HepG2 (cell line): ENCODE measurements around the gene FGA. TPM values are rescaled to one million over a fixed set of nuclear protein-coding genes. Genes with fewer than 3 reads are reported as not detected.

ENCODE experiments used
- BORCS8-MEF2B ChIP-seq: sonication (generic); formaldehyde crosslinking; IDR thresholded peaks from 2 replicates; pipeline ENCODE4 v1.8.0; 2022; ENCODE audit warnings: mild to moderate bottlenecking, missing genetic modification reagents
- CREB1 ChIP-seq, 2 experiments: fragments of 450-650 bp in 1 of 2; IDR thresholded peaks; 2 replicates each; pipeline ENCODE4 v1.6.1; 2016 to 2017; ENCODE audit warnings: control low read depth in 1 of 2, mild to moderate bottlenecking in 1 of 2, missing compliant biosample characterization in 1 of 2, missing genetic modification characterization in 1 of 2
- HNRNPH1 ChIP-seq: fragments of 200-400 bp; formaldehyde crosslinking; optimal IDR thresholded peaks from 2 replicates; pipeline ENCODE3; 2017; ENCODE audit warnings: mild to moderate bottlenecking, low read depth, low read length
- POLR2G ChIP-seq: fragments of 200-400 bp; formaldehyde crosslinking; IDR thresholded peaks from 2 replicates; pipeline ENCODE4 v1.6.1; 2018; ENCODE audit warnings: mild to moderate bottlenecking, low read depth, low read length, moderate library complexity
- PRMT3 ChIP-seq: sonication (generic); formaldehyde crosslinking; IDR thresholded peaks from 2 replicates; pipeline ENCODE4 v1.8.1; 2022; ENCODE audit warnings: low read depth, mild to moderate bottlenecking, moderate library complexity, missing genetic modification reagents, borderline replicate concordance
- RBM22 ChIP-seq: fragments of 200-400 bp; formaldehyde crosslinking; optimal IDR thresholded peaks from 2 replicates; pipeline ENCODE3; 2017; ENCODE audit warnings: mild to moderate bottlenecking, low read length, moderate library complexity
- SOX6 ChIP-seq, 2 experiments: fragments of 450-650 bp in 1 of 2; sonication (generic) in 1 of 2; formaldehyde crosslinking in 1 of 2; IDR thresholded peaks; 2 replicates each; pipeline versions ENCODE4 v1.4.0 to v1.6.1; 2017 to 2020; ENCODE audit warnings: antibody characterized with exemption in 1 of 2, mild to moderate bottlenecking in 1 of 2, missing genetic modification reagents in 1 of 2
- SSRP1 ChIP-seq: IDR thresholded peaks from 2 replicates; pipeline ENCODE4 v1.6.1; 2016; ENCODE audit warnings: control low read depth
- THAP11 ChIP-seq: IDR thresholded peaks from 2 replicates; pipeline ENCODE4 v1.6.1; 2016; ENCODE audit warnings: missing biosample characterization, missing genetic modification reagents
- ZFP62 ChIP-seq: sonication (generic); formaldehyde crosslinking; IDR thresholded peaks from 2 replicates; pipeline ENCODE4 v1.4.0; 2020; ENCODE audit warnings: missing genetic modification reagents
- ZNF556 ChIP-seq: sonication (generic); formaldehyde crosslinking; IDR thresholded peaks from 2 replicates; pipeline ENCODE4 v1.4.0; 2020; ENCODE audit warnings: mild to moderate bottlenecking, missing genetic modification reagents, borderline replicate concordance
- ZNF780A ChIP-seq: sonication (generic); formaldehyde crosslinking; IDR thresholded peaks from 2 replicates; pipeline ENCODE4 v1.8.0; 2022; ENCODE audit warnings: mild to moderate bottlenecking, missing genetic modification reagents, moderate library complexity
- ZNF83 ChIP-seq: sonication (generic); formaldehyde crosslinking; IDR thresholded peaks from 2 replicates; pipeline ENCODE4 v1.4.0; 2020; ENCODE audit warnings: missing genetic modification reagents, mild to moderate bottlenecking, borderline replicate concordance
- ZNF891 ChIP-seq: sonication (generic); formaldehyde crosslinking; IDR thresholded peaks from 2 replicates; pipeline ENCODE4 v1.5.0; 2020; ENCODE audit warnings: mild to moderate bottlenecking, missing genetic modification reagents
- polyA plus RNA-seq, 8 experiments: library from polyadenylated mRNA; depleted of rRNA in 3 of 8; stranded (reverse) in 7 of 8; unstranded in 1 of 8; fragments of >200 nt; fragmentation: Illumina TruSeq in 4 of 8; extraction: Trizol in 4 of 8; gene quantifications; 2 replicates each; pipeline versions ENCODE4 v1.2.1 to v1.2.3, GENCODE V29; 2011 to 2016; ENCODE audit warnings: low read depth in 4 of 8, missing spikeins in 1 of 8, mixed read lengths in 1 of 8; ENCODE audit not compliant: insufficient read depth in 1 of 8
- total RNA-seq, 5 experiments: library from RNA; depleted of rRNA; stranded (reverse); fragments of >200 nt; fragmentation: Illumina TruSeq; extraction: Trizol; gene quantifications; 2 replicates each; pipeline ENCODE4 v1.2.3, GENCODE V29; 2016; ENCODE audit warnings: low read depth in 1 of 5
- TF ChIP-seq, protein P1 (sequence below): sonication (generic); formaldehyde crosslinking; IDR thresholded peaks from 2 replicates; pipeline ENCODE4 v1.4.0; 2020; ENCODE audit warnings: missing genetic modification reagents, borderline replicate concordance
- TF ChIP-seq, protein P2 (sequence below): sonication (generic); IDR thresholded peaks from 2 replicates; pipeline ENCODE4 v1.6.1; 2016; ENCODE audit warnings: low read depth, borderline replicate concordance
- TF ChIP-seq, protein P3 (sequence below): sonication (generic); formaldehyde crosslinking; IDR thresholded peaks from 2 replicates; pipeline ENCODE4 v1.4.0; 2020; ENCODE audit warnings: mild to moderate bottlenecking, missing genetic modification reagents
- TF ChIP-seq, protein P4 (sequence below): fragments of 450-650 bp; IDR thresholded peaks from 2 replicates; pipeline ENCODE4 v1.6.1; 2016
- TF ChIP-seq, protein P5 (sequence below): sonication (generic); formaldehyde crosslinking; IDR thresholded peaks from 2 replicates; pipeline ENCODE4 v1.8.0; 2022; ENCODE audit warnings: mild to moderate bottlenecking, missing genetic modification reagents, borderline replicate concordance
- TF ChIP-seq, protein P6 (sequence below): sonication (generic); formaldehyde crosslinking; IDR thresholded peaks from 2 replicates; pipeline ENCODE4 v1.4.0; 2020; ENCODE audit warnings: missing genetic modification reagents

FGA gene
- total and polyA plus RNA-seq, 2 of the 13 experiments (the other 11 are each of a cell fraction or from before 2014, with no cell fraction given) = 640 to 1,523 TPM

DNA sequence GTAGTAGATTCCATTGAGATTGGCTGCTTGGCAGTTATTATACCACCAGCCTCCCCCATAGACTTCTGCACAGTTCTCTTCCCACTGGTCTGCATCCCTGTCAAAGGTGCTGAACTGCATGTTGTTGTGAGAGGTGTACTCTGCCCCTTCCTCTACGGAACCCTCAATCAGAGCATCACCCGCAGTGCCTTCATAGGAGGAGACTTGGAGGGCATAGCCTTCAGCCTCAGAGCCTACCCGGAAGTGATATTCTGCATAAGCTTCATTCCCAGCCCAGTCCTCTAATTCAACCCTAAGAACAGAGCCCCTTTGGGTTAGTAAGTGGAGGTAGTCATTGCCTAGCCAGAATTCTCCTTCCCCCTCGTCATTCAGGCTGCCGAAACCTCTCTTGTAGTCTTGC lies 6.3 kb downstream of the FGA start (continued):
- TF ChIP-seq, protein P1, sequence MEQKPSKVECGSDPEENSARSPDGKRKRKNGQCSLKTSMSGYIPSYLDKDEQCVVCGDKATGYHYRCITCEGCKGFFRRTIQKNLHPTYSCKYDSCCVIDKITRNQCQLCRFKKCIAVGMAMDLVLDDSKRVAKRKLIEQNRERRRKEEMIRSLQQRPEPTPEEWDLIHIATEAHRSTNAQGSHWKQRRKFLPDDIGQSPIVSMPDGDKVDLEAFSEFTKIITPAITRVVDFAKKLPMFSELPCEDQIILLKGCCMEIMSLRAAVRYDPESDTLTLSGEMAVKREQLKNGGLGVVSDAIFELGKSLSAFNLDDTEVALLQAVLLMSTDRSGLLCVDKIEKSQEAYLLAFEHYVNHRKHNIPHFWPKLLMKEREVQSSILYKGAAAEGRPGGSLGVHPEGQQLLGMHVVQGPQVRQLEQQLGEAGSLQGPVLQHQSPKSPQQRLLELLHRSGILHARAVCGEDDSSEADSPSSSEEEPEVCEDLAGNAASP (CRISPR knock-in tag) = no peak
- TF ChIP-seq CREB1 (IDR thresholded peaks at IDR 0.05) (no peak), CREB1 (CRISPR knock-in tag; IDR thresholded peaks at IDR 0.05) (no peak), POLR2G (peak; percentile 41), RBM22 (peak; percentile 91), SOX6 (IDR thresholded peaks at IDR 0.05) (no peak), SOX6 (CRISPR knock-in tag; IDR thresholded peaks at IDR 0.05) (no peak), ZNF891 (CRISPR knock-in tag) (no peak), ZFP62 (CRISPR knock-in tag) (no peak), HNRNPH1 (peak; percentile 45), ZNF556 (CRISPR knock-in tag) (0 out of 2 replicates have a peak, but pooled peaks have one; percentile 37), PRMT3 (no peak), ZNF780A (CRISPR knock-in tag) (0 out of 2 replicates have a peak, but pooled peaks have one; percentile 19), ZNF83 (CRISPR knock-in tag) (no peak), SSRP1 (CRISPR knock-in tag) (0 out of 2 replicates have a peak, but pooled peaks have one; percentile 81), BORCS8-MEF2B (peak; percentile 84), THAP11 (CRISPR knock-in tag) (no peak)
- TF ChIP-seq, protein P2, sequence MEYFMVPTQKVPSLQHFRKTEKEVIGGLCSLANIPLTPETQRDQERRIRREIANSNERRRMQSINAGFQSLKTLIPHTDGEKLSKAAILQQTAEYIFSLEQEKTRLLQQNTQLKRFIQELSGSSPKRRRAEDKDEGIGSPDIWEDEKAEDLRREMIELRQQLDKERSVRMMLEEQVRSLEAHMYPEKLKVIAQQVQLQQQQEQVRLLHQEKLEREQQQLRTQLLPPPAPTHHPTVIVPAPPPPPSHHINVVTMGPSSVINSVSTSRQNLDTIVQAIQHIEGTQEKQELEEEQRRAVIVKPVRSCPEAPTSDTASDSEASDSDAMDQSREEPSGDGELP = no peak
- TF ChIP-seq, protein P3, sequence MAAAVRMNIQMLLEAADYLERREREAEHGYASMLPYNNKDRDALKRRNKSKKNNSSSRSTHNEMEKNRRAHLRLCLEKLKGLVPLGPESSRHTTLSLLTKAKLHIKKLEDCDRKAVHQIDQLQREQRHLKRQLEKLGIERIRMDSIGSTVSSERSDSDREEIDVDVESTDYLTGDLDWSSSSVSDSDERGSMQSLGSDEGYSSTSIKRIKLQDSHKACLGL = no peak
- TF ChIP-seq, protein P4, sequence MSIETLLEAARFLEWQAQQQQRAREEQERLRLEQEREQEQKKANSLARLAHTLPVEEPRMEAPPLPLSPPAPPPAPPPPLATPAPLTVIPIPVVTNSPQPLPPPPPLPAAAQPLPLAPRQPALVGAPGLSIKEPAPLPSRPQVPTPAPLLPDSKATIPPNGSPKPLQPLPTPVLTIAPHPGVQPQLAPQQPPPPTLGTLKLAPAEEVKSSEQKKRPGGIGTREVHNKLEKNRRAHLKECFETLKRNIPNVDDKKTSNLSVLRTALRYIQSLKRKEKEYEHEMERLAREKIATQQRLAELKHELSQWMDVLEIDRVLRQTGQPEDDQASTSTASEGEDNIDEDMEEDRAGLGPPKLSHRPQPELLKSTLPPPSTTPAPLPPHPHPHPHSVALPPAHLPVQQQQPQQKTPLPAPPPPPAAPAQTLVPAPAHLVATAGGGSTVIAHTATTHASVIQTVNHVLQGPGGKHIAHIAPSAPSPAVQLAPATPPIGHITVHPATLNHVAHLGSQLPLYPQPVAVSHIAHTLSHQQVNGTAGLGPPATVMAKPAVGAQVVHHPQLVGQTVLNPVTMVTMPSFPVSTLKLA = no peak
- TF ChIP-seq, protein P5, sequence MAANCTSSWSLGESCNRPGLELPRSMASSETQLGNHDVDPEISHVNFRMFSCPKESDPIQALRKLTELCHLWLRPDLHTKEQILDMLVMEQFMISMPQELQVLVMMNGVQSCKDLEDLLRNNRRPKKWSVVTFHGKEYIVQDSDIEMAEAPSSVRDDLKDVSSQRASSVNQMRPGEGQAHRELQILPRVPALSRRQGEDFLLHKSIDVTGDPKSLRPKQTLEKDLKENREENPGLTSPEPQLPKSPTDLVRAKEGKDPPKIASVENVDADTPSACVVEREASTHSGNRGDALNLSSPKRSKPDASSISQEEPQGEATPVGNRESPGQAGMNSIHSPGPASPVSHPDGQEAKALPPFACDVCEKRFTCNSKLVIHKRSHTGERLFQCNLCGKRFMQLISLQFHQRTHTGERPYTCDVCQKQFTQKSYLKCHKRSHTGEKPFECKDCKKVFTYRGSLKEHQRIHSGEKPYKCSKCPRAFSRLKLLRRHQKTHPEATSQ (CRISPR knock-in tag) = 0 out of 2 replicates have a peak, but pooled peaks have one; percentile 37
- TF ChIP-seq, protein P6, sequence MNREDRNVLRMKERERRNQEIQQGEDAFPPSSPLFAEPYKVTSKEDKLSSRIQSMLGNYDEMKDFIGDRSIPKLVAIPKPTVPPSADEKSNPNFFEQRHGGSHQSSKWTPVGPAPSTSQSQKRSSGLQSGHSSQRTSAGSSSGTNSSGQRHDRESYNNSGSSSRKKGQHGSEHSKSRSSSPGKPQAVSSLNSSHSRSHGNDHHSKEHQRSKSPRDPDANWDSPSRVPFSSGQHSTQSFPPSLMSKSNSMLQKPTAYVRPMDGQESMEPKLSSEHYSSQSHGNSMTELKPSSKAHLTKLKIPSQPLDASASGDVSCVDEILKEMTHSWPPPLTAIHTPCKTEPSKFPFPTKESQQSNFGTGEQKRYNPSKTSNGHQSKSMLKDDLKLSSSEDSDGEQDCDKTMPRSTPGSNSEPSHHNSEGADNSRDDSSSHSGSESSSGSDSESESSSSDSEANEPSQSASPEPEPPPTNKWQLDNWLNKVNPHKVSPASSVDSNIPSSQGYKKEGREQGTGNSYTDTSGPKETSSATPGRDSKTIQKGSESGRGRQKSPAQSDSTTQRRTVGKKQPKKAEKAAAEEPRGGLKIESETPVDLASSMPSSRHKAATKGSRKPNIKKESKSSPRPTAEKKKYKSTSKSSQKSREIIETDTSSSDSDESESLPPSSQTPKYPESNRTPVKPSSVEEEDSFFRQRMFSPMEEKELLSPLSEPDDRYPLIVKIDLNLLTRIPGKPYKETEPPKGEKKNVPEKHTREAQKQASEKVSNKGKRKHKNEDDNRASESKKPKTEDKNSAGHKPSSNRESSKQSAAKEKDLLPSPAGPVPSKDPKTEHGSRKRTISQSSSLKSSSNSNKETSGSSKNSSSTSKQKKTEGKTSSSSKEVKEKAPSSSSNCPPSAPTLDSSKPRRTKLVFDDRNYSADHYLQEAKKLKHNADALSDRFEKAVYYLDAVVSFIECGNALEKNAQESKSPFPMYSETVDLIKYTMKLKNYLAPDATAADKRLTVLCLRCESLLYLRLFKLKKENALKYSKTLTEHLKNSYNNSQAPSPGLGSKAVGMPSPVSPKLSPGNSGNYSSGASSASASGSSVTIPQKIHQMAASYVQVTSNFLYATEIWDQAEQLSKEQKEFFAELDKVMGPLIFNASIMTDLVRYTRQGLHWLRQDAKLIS (CRISPR knock-in tag) = no peak
